ENCODE measurements around the gene AKAP17A. TPM values are rescaled to one million over a fixed set of nuclear protein-coding genes. Genes with fewer than 3 reads are reported as not detected.

AKAP17A gene
- total RNA-seq, 1 donor from 2014 or later = 45.1 TPM

DNA sequence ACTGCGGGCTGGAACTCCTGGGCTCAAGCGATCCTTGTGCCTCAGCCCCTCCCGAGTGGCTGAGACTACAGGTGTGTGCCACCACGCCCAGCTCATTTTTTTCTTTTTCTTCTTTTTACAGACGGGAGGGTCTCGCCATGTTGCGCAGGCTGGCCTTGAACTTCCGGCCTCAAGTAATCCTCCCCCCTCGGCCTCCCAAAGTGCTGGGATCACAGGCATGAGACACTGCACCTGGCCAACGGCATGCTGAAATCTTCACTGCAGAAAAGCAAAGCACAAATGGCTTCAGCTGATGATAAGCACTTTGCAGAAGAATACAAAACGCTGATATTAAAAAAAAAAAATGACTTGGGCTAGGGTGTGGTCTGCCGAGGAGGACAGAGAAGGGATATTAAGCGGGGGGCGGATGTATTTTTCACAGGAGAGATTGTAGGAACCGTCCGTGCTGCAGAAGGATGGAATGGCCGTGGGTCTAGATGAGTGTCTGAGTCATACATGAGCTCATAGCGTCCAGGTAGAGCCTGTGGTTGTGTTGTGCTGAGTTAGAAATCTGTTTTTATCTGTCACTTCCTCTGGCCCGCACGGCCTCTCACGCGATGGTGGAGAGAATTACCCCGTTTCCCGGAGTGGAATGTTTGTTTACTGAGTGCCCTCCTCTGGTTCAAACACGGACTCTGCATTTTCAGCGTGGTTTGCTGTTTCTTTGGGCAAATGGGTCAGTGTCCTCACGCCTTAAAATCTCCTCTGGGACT is 8.5 kb upstream of the AKAP17A start:
- DNase-seq (ENCODE audit: low spot score) = peak; percentile 23

DNA sequence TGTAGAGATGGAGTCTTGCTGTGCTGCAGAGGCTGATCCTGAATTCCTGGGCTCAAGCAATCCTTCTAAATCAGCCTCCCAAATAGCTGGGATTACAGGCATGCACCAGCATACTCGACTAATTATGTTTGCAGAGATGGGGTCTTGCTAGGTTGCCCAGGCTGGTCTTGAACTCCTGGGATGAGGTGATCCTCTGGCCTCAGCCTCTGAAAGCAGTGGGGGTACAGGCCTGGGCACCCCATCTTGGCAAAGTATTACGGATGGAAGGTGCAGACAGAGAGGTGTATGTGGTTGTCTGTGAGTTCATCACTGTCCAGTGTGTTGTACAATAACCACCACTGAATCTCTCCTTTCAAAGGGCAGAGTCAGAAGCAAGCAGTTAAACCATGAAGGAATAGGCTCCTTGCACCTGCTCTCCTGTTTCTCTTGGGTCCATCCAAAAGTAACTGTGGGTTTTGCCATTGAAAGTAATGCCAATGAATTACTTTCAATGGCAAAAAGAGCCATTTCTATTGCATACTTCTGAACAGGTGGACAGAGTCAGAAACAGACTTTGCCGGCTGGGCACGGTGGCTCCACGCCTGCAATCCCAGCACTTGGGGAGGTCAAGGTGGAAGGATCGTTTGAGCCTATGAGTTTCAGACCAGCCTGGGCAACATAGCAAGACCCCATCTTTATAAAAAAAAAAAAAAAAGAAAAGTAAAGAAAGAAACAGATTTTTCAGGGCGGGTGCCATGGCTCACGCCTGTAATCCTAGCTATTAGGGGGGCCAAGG is 7.0 kb upstream of the AKAP17A start:
- DNase-seq (ENCODE audit: low spot score) = no peak

DNA sequence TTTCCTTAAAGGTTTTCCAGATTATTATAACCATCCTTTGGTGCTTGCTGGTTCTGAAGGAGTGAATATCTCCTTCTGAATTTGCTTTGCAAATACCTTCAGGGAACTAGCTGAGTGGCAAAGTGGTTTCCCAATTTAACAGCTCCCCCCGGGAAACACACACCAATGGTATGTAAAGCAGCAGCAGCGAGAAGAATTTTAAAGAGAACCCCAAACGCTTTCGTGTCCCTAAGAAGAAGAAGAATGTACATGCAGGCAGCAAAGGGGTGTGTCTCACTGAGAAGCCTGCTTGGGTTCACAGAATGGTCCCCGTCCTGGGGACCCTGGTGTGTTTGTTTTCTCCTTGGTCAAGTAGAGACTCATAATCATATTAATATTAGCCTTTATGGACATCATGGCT is 4.2 kb upstream of the AKAP17A start:
- no peak for DNase-seq (ENCODE audit: low spot score)

DNA sequence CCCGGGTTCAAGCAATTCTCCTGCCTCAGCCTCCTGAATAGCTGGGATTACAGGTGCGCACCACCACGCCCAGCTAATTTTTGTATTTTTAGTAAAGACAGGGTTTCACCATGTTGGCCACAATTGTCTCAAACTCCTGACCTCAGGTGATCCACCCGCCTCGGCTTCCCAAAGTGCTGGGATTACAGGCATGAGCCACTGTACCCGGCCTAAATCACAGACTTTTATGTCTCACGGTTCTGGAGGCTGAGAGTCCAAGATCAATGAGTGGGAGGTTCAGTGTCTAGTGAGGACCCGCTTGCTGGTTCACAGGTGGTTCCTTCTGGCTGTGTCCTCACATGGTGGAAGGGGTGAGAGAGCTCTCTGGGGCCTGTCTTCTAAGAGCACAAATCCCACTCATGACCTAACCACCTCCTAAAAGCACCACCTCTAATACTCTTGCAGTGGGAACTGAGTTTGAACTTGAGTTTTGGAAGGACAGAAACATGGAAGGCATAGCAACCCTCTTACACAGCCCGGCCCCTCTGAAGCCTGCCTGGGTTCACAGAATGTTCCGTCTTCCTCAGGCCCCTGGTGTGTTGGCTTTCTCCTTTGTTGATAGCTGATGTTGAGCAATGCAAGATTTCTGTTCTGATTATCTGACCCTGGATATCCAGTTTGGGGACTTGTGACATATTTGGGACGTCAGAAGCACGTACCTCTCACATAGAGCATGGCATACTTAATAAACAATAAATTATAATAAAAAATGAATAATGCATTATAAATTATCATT is 1.9 kb upstream of the AKAP17A start:
- DNase-seq (ENCODE audit: low spot score) = peak; percentile 23

DNA sequence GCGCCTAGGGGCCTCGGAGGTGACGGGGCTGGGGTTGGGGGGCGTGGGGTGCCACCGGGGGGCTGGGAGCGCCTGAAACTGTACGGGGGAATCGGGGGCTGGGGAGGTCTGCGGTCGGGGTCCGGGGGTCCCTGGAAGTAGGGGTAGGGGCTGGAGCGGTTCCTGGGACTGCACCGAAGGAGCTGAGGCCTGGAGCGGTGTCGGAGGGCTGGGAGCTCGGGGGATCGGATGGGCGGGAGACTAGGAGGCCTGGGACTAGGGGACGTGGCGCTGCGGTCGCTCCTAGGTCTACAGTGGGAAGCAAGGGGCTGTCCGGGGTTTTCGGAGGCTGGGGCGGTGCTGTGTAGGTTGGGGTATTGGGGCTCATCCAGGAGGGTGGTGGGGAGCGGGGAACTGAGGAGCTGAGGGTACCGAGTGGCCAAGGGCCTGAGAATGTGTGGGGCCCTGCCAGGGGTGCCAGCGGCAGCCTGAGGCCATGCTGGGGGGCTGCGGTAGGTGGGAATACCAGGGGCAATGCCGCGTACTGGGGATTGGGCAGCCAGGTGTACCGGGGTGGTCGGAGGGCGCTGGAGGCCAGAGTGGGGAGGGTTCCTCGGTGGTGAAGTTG is 562 bp downstream of the AKAP17A start:
- peak; percentile 43 for DNase-seq (ENCODE audit: low spot score)

DNA sequence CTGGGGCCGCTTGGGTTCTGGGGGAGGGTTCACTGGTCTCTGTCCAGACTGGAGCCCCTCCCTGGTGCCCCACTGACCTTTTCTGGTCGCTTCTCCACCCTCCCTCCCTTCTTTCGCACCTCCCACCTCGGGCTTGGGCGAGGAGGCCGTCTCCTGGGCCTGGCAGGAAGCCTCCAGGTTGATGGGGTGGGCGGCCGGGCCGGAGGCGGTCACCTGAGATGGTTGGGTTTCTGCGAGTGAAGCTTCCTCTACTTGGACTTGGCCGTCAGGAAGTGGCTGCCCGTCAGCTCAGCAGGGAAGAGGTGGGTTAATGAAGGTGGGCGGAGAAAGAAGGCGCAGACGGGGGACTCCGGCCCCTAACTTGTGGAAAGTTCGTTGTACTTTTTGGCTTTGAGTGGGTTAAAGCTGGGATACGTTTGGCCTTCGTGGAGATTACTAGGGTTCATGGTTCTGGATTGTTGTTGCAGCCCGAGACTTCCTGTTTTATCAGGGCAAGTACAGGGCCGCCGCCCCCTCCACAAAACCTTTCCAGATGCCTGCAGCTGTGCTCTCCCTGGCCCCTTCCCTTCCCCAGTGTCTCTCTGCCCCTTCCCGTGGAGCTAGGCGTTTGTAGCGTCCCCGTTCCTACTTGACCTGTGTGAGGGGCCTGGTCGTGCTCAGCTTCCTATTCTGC is 1.2 kb downstream of the AKAP17A start:
- no peak for DNase-seq (ENCODE audit: low spot score)

DNA sequence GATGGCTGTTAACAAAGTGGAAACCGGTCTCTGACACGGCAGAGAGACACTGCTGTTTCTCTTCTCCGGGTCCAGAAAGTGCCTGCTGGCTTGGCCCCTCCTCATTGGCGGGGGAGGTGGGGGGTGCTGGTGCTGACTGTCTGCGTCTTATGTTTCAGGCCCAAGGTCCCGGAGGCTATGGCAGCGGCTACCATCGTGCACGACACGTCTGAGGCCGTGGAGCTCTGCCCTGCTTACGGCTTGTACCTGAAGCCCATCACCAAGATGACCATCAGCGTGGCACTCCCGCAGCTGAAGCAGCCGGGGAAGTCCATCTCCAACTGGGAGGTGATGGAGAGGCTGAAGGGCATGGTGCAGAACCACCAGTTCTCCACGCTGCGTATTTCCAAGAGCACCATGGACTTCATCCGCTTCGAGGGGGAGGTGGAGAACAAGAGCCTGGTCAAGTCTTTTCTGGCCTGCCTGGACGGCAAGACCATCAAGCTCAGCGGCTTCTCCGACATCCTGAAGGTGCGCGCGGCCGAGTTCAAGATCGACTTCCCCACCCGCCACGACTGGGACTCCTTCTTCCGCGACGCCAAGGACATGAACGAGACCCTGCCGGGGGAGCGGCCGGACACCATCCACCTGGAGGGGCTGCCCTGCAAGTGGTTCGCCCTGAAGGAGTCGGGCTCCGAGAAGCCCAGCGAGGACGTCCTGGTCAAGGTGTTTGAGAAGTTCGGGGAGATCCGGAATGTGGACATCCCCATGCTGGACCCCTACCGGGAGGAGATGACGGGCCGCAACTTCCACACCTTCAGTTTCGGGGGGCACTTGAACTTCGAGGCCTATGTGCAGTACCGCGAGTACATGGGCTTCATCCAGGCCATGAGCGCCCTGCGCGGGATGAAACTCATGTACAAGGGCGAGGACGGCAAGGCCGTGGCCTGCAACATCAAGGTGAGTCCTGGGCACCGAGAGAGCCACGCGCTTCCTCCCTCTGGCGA is 2.2 kb downstream of the AKAP17A start:
- no peak for DNase-seq (ENCODE audit: low spot score)

DNA sequence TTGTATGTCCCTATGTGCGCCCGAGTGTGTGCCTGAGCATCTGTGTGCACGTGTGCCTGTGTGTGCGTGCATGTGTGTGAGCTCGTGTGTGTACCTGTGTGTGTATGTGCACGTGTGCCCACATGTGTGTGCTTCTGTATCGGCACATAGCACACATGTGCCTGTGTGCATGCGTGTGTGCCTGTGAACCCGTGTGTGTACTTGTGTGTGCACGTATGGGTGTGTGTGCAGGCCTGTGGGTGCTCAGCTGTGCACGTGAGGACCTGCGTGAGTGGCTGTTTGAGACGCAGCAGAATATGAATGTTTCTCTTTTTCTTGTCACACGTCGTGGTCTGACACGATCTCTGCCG is 4.3 kb downstream of the AKAP17A start:
- DNase-seq (ENCODE audit: low spot score) = no peak

DNA sequence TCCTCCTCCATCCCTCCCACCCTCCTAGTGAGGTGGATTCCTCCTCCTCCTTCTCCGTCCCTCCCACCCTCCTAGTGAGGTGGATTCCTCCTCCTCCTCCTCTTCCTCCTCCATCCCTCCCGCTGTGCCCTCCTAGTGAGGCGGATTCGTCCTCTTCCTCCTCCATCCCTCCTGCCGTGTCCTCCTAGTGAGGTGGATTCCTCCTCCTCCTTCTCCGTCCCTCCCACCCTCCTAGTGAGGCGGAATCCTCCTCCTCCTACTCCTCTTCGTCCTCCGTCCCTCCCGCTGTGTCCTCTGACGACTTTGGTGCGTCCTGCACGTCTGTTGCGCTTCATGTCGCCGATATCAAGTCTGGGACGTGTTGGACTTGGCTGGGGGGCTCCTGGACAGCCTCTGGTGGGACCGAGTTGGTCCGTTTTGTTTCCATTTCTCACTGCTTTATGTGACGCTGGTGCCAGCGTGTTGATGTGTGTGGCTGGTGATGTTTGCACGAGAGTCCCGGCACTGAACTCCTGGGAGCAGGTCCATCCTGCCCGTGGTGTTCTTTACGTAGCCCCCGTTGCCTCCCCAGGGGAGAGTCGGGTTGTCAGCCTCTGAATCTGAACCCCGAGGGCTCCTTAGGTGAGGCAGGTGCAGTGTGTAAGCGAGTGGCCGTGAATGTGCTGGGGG is 5.4 kb downstream of the AKAP17A start:
- DNase-seq (ENCODE audit: low spot score) = no peak

DNA sequence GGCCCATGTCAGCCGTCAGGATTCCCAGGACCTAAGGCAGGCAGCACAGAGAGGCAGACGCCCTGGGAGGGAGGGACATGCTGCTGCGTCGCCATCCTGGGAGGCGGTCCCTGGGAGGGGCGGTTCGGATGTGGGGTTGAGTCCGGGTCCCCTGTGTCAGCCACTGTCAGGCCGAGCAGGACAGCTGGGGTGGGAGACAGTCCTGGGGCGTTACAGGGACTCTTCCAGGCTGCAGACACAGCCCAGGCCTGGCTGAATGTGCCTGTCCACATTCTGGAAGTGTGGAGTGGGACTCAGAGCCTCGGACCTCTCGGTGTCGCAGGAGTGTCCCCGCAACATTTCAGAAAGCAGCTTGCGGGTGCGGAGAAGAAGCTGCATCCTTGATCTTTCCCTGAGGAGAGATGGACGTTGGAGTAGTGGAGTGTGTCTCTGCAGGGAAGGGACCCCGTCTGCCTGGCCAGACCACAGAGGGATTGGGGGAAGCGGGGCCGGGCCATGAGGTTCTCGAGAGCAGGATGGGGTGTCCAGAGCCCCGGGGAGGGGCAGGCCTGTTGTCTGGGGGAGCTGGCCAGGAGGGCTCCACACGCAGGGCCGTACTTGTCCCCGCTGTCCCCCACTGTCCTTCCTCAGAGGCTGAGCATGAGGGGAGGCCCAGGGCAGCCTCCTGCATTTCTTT is 6.1 kb downstream of the AKAP17A start:
- DNase-seq (ENCODE audit: low spot score) = no peak

DNA sequence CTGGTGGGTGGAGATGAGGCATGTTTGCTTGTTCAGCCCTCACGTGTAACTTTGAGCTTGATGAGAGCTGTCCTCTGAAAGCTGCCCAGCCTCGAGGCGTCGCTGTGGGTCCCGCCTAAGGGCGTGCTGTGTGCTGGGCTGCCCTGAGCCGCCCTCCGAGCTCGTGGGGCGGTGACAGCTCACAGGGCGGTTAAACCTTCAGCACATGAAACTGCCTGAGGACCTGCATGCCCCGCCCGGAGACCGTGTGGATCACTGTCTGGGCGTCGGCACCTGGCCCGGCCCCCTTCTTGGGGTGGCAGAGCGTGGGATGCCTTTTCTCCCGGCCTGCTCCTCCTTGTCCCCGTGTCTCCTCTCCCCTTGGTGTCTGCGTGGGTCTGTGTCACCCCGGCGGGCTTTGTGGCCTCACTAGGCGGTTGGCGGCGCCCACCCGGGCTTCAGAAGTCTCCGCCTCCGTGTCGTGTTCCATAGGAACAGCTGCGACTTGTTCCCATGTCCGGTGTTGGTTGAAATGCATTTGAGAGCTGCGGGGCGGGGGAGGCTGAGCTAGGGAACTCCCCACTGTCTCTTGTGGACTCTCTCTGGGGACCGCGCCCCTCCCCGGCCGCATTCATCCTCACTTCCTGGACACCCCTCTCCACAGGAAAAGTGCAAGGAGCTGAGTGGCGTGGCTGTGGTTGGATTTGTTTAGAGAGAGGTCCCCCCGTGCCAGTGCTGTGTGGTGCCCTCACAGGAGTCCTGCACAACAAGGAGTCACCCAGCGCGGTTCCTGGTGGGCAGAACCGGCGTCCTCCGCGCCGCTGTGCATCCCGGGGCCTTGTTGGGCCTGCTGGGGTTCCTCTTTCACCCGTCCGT is 6.8 kb downstream of the AKAP17A start:
- no peak for DNase-seq (ENCODE audit: low spot score)

DNA sequence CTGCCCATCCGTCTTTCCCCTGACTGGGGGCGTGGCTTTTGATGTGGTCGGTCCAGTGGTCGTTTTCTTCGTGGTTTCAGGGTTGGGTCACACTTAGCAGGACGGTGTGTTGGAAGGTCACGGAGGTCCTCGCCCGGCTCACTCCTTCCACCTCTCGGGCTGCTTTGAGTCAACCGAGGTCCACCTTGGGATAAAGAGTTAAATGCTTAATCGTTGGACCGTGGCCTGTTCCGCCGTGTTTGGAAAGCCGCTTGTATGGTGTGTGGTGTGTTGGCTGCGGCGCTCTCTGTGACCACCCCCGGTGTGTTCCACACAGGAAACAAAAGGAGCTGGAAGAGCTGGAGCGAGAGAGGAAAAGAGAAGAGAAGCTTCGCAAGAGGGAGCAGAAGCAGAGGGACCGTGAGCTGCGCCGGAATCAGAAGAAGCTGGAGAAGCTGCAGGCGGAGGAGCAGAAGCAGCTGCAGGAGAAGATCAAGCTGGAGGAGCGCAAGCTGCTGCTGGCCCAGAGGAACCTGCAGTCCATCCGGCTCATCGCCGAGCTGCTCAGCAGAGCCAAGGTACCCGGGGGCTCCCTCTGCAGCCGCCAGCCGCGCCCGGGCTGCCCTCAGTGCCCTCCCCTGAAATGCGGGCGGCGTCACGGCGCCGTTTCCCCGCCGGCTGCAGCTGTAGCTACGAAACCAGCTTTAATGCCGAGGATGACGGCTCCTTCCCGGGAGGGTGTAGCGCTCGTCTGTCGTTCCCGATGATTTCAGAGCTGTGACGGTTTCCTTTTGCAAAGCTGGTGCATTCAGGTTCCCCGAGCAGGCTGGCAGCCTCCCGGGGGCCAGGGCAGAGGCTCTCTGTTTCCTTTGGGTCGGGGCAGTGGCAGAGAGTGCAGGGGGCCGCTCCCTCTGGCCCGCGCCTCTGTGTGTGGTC is 7.7 kb downstream of the AKAP17A start:
- DNase-seq (ENCODE audit: low spot score) = no peak

DNA sequence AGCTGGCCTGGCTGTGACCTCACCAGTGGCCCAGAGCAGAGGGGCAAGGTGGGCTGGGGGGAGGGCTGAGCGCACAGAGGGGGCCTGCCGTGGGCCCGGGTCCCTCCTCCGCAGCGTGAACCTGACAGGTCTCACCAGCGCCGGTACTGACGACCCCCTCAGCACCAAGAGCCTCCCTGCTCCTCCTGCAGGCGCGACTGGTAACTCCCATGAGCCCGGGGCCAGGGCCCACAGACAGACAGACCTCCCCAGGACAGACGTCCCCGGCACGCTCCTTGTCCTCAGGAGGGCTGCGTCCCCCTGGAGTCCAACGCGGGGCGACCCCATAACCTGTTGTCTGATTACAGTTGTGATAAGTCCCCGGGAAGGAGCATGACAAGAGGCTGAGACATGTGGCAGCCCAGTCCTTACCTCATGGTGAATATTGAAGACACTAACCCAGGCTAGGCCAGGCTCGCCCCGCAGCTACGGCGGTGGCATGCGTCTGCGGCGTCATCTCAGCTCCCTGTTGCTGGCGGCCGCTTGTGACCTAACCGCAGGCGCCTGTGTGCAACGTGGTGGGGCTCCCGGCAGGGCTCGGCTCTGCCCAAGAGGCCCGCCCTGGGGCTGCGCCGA is 8.5 kb downstream of the AKAP17A start:
- DNase-seq (ENCODE audit: low spot score) = no peak

DNA sequence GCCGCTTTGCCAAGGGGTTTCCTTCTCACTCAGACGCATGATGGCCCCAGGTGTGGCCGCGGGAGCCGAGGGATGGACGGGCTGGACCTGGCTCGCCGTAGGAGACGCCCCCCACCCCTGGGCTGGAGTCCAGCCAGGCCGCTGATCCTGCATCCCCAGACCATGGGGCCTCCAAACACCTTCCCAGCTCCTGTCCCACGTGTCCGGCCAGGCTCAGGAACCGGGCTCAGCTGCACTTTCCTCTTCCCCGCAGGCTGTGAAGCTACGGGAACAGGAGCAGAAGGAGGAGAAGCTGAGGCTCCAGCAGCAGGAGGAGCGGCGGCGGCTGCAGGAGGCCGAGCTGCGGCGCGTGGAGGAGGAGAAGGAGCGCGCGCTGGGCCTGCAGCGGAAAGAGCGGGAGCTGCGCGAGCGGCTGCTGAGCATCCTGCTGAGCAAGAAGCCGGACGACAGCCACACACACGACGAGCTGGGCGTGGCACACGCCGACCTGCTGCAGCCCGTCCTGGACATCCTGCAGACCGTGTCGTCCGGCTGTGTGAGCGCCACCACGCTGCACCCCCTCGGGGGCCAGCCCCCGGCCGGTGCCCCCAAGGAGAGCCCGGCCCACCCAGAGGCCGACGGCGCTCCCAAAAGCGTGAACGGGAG is 9.1 kb downstream of the AKAP17A start:
- no peak for DNase-seq (ENCODE audit: low spot score)

DNA sequence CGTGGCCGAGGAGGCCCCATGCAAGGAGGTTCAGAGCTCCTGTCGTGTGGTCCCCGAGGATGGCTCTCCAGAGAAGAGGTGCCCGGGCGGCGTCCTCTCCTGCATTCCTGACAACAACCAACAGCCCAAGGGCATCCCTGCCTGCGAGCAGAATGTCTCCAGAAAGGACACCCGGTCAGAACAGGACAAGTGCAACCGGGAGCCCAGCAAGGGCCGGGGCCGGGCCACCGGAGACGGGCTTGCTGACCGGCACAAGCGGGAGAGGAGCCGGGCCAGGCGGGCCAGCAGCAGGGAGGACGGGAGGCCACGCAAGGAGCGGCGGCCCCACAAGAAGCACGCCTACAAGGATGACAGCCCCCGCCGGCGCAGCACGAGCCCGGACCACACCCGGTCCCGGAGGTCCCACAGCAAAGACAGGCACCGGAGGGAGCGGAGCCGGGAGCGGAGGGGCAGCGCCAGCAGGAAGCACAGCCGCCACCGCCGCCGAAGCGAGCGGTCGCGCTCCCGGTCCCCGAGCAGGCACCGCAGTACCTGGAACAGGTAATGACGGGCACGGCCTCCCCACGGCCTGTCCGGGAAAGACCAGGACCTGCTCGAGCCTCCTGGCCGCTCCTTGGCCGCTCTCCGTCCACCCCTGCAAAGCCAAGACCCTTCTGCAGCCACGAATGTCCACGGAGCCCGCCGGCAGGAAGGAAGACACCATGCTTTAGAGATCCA is 9.8 kb downstream of the AKAP17A start:
- DNase-seq (ENCODE audit: low spot score) = no peak

DNA sequence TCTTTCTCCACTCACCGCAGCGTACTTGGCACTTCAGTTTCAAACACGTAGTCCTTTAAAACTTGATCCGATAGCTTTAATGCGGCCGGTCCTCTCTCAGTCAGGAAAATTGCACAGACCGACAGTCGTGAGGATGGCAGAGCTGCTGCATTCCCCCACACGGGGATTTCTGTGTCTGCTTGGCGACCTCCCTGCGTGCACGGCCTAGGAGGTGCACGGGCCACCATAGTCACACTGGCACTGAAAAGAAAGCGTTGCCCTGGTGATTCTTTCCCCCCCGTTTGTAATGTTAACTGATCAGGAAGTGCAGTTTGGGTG is 10.3 kb downstream of the AKAP17A start:
- no peak for DNase-seq (ENCODE audit: low spot score)

All from ureter (tissue), 1 donor.